Measurements from ENCODE around the gene CFAP44. TPM values are rescaled to one million over a fixed set of nuclear protein-coding genes. Genes with fewer than 3 reads are reported as not detected.

Gene CFAP44
- total RNA-seq, 1 experiment from 2014 or later: 2.4 TPM

GRCh38 chr3:113439606-113440005, 1.7 kb downstream of the CFAP44 start:
- no peak for TF ChIP-seq EZH2 (IDR thresholded peaks at IDR 0.05; ENCODE audit: borderline replicate concordance, low read depth, low read length, poor library complexity, severe bottlenecking)
- no peak for TF ChIP-seq CTCF (conservative IDR thresholded peaks at IDR 0.05; ENCODE audit: low read depth, low read length)
- Histone ChIP-seq H3K27me3 (replicated peaks; ENCODE audit: insufficient read depth, low read depth, low read length, poor library complexity) (no peaks in the 10 kb centered on the region), H3K9me3 (ENCODE audit: low read depth, low read length, poor library complexity, severe bottlenecking) (no peaks in the 10 kb centered on the region), H3K36me3 (ENCODE audit: insufficient read depth, low read length, poor library complexity, severe bottlenecking) (no peaks in the 10 kb centered on the region), H3K27ac (ENCODE audit: low read depth, low read length, poor library complexity, severe bottlenecking) (no peak overlapping the region), H3K4me1 (ENCODE audit: insufficient read depth, low read length, poor library complexity, severe bottlenecking) (no peaks in the 10 kb centered on the region), H3K4me3 (ENCODE audit: low read depth, low read length, poor library complexity, severe bottlenecking) (no peak overlapping the region)
- DNase-seq (ENCODE audit: low spot score): no peak
- CTCF ChIA-PET: no interaction called here
- intact Hi-C loops (cut with micrococcal nuclease; ENCODE audit: unreplicated experiment): no loop called here
- POLR2A ChIA-PET (ENCODE audit: low non-redundant PET): no interaction called here
- no TSS peak for BruUV-seq (replicated peaks)

- BruUV-seq (replicated peaks): no TSS peak
- Histone ChIP-seq H3K9me3 (ENCODE audit: low read depth, low read length, poor library complexity, severe bottlenecking) (no peaks in the 10 kb centered on the region), H3K27me3 (replicated peaks; ENCODE audit: insufficient read depth, low read depth, low read length, poor library complexity) (no peaks in the 10 kb centered on the region), H3K4me3 (ENCODE audit: low read depth, low read length, poor library complexity, severe bottlenecking) (no peak overlapping the region), H3K4me1 (ENCODE audit: insufficient read depth, low read length, poor library complexity, severe bottlenecking) (no peaks in the 10 kb centered on the region), H3K27ac (ENCODE audit: low read depth, low read length, poor library complexity, severe bottlenecking) (no peak overlapping the region), H3K36me3 (ENCODE audit: insufficient read depth, low read length, poor library complexity, severe bottlenecking) (no peaks in the 10 kb centered on the region)
- ChIA-PET POLR2A (ENCODE audit: low non-redundant PET) (no interaction called here), CTCF (no interaction called here)
- TF ChIP-seq CTCF (conservative IDR thresholded peaks at IDR 0.05; ENCODE audit: low read depth, low read length) (no peak), EZH2 (IDR thresholded peaks at IDR 0.05; ENCODE audit: borderline replicate concordance, low read depth, low read length, poor library complexity, severe bottlenecking) (no peak)
- no peak for DNase-seq (ENCODE audit: low spot score)
- intact Hi-C loops (cut with micrococcal nuclease; ENCODE audit: unreplicated experiment): no loop called here
These were observed 3.1 kb downstream of the CFAP44 start for GRCh38 chr3:113438224-113438623.

GRCh38 chr3:113437411-113437810, 3.9 kb downstream of the CFAP44 start:
- no peak for DNase-seq (ENCODE audit: low spot score)
- H3K27ac ChIP-seq (ENCODE audit: low read depth, low read length, poor library complexity, severe bottlenecking): no peak overlapping the region

More at GRCh38 chr3:113437411-113437810, 3.9 kb downstream of the CFAP44 start:
- ChIA-PET CTCF (no interaction called here), POLR2A (ENCODE audit: low non-redundant PET) (no interaction called here)
- Histone ChIP-seq H3K27me3 (replicated peaks; ENCODE audit: insufficient read depth, low read depth, low read length, poor library complexity) (no peaks in the 10 kb centered on the region), H3K4me3 (ENCODE audit: low read depth, low read length, poor library complexity, severe bottlenecking) (no peak overlapping the region), H3K4me1 (ENCODE audit: insufficient read depth, low read length, poor library complexity, severe bottlenecking) (no peaks in the 10 kb centered on the region), H3K36me3 (ENCODE audit: insufficient read depth, low read length, poor library complexity, severe bottlenecking) (no peaks in the 10 kb centered on the region), H3K9me3 (ENCODE audit: low read depth, low read length, poor library complexity, severe bottlenecking) (no peaks in the 10 kb centered on the region)
- intact Hi-C loops (cut with micrococcal nuclease; ENCODE audit: unreplicated experiment): no loop called here
- no TSS peak for BruUV-seq (replicated peaks)
- TF ChIP-seq CTCF (conservative IDR thresholded peaks at IDR 0.05; ENCODE audit: low read depth, low read length): no peak
- TF ChIP-seq EZH2 (IDR thresholded peaks at IDR 0.05; ENCODE audit: borderline replicate concordance, low read depth, low read length, poor library complexity, severe bottlenecking): no peak
